Smooth muscle cell (in vitro differentiated cells): ENCODE results near the gene CHI3L2. TPM values are rescaled to one million over a fixed set of nuclear protein-coding genes. Genes with fewer than 3 reads are reported as not detected.

ENCODE experiments used
- DNase-seq: peaks from one replicate; lab custom pipeline; 2025; ENCODE audit not compliant: unreplicated experiment; lab: John Stamatoyannopoulos, UW
- H2AFZ ChIP-seq: fragments of 200-600 bp; sonication (generic); 2 replicates; pipeline ENCODE4 v1.6.0; 2016; ENCODE audit warnings: antibody characterized with exemption, low read depth, mild to moderate bottlenecking
- H3F3A ChIP-seq: fragments of 200-600 bp; sonication (generic); 2 replicates; pipeline ENCODE4 v1.6.0; 2017; ENCODE audit warnings: antibody characterized with exemption, low read depth
- H3K27ac ChIP-seq: fragments of 200-600 bp; sonication (generic); 2 replicates; pipeline ENCODE4 v1.5.1; 2016; ENCODE audit warnings: low read depth, mild to moderate bottlenecking
- H3K27me3 ChIP-seq: fragments of 200-600 bp; sonication (generic); 2 replicates; pipeline ENCODE4 v1.6.1; 2016; ENCODE audit warnings: low read depth, mild to moderate bottlenecking
- H3K36me3 ChIP-seq: fragments of 200-600 bp; sonication (generic); 2 replicates; pipeline ENCODE4 v1.5.1; 2016; ENCODE audit warnings: low read depth
- H3K4me1 ChIP-seq: fragments of 200-600 bp; sonication (generic); 2 replicates; pipeline ENCODE4 v1.5.1; 2016; ENCODE audit warnings: low read depth
- H3K4me2 ChIP-seq: fragments of 200-600 bp; sonication (generic); 2 replicates; pipeline ENCODE4 v1.6.0; 2016; ENCODE audit warnings: mild to moderate bottlenecking
- H3K4me3 ChIP-seq: fragments of 200-600 bp; sonication (generic); 2 replicates; pipeline ENCODE4 v1.5.1; 2016; ENCODE audit warnings: mild to moderate bottlenecking
- H3K79me2 ChIP-seq: fragments of 200-600 bp; sonication (generic); 2 replicates; pipeline ENCODE4 v1.6.0; 2016; ENCODE audit warnings: low read depth, mild to moderate bottlenecking
- H3K9ac ChIP-seq: fragments of 200-600 bp; sonication (generic); 2 replicates; pipeline ENCODE4 v1.6.0; 2016; ENCODE audit warnings: low read depth
- H3K9me3 ChIP-seq: fragments of 200-600 bp; sonication (generic); replicated peaks from 2 replicates; pipeline ENCODE4 v1.5.1; 2016; ENCODE audit warnings: low read depth
- H4K20me1 ChIP-seq: fragments of 200-600 bp; sonication (generic); 2 replicates; pipeline ENCODE4 v1.6.0; 2016; ENCODE audit warnings: low read depth
- WGBS: methylation state at CpG from one replicate; pipeline ENCODE4 v1.1.7; 2016; ENCODE audit warnings: low lambda C conversion rate; 5-methylcytosine and 5-hydroxymethylcytosine counted together
- polyA plus RNA-seq: library from polyadenylated mRNA; unstranded; fragments of >200 nt; fragmentation: Nextera tagmentation; extraction: Ambion mirVana; gene quantifications from 2 replicates; pipeline ENCODE4 v1.2.1, GENCODE V29; 2016
- total RNA-seq: library from RNA; depleted of rRNA; stranded (reverse); fragments of >200 nt; gene quantifications from 2 replicates; pipeline ENCODE4 v1.2.3, GENCODE V29; 2014
- TF ChIP-seq, protein P1 (sequence below): fragments of 200-600 bp; sonication (generic); IDR thresholded peaks from 2 replicates; pipeline ENCODE4 v1.5.1; 2017; ENCODE audit warnings: borderline replicate concordance, mild to moderate bottlenecking, antibody characterized with exemption; ENCODE audit not compliant: insufficient read depth, poor library complexity, severe bottlenecking

The CHI3L2 gene
- total and polyA plus RNA-seq, 2 experiments from 2014 or later, result 0.54 to 2.0 TPM

DNA sequence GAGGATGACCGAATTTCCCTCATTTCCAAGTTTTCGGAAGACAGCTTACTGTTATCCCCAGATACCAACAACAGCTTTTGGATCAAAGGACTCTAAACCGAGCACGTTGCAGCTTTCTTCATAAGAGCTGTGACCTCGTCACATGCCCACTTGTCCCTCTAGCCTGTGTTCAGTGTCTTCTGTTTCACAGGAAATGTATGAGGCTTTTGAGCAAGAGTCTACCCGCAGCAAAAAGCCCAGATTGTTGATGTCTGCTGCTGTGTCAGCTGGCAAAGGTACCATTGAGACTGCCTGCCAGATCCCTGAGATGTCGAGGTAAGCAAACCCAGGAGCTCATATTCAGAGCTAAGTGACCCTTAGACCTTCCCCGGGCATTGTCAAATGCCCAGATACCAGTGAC, 24.1 kb downstream of the CHI3L2 start:
- Histone ChIP-seq H3K9ac (no peak overlapping the region), H3K4me1 (peaks cover 3% of the 10 kb centered on the region), H3F3A (no peaks in the 10 kb centered on the region), H4K20me1 (no peaks in the 10 kb centered on the region), H3K27ac (no peak overlapping the region), H3K79me2 (no peaks in the 10 kb centered on the region), H3K36me3 (no peaks in the 10 kb centered on the region), H2AFZ (no peak overlapping the region), H3K4me2 (no peak overlapping the region), H3K9me3 (no peaks in the 10 kb centered on the region), H3K4me3 (no peak overlapping the region), H3K27me3 (no peaks in the 10 kb centered on the region)
- DNase-seq, result no peak
- 85% methylated on average over 8 of the region's 8 CpGs for WGBS
- TF ChIP-seq, protein P1, sequence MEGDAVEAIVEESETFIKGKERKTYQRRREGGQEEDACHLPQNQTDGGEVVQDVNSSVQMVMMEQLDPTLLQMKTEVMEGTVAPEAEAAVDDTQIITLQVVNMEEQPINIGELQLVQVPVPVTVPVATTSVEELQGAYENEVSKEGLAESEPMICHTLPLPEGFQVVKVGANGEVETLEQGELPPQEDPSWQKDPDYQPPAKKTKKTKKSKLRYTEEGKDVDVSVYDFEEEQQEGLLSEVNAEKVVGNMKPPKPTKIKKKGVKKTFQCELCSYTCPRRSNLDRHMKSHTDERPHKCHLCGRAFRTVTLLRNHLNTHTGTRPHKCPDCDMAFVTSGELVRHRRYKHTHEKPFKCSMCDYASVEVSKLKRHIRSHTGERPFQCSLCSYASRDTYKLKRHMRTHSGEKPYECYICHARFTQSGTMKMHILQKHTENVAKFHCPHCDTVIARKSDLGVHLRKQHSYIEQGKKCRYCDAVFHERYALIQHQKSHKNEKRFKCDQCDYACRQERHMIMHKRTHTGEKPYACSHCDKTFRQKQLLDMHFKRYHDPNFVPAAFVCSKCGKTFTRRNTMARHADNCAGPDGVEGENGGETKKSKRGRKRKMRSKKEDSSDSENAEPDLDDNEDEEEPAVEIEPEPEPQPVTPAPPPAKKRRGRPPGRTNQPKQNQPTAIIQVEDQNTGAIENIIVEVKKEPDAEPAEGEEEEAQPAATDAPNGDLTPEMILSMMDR, result no peak

DNA sequence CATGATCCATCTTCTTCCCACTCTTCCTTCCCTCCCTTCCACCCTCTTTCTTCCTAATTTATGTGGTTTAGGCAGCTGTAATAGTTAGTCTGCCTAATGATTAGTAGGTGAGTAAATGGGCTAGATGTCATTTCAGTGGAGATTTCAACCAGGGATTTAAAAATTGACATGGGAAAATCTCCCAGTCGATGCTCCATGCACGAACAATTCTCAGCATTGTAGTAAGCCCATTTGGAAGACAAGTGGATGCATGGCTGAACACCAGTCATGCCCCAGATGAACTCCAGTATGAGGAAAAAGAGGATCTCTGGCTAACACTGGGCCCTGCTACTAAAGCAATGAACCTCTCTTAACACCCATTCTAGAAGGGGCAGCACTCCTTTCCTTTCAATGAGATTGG, 25.3 kb downstream of the CHI3L2 start:
- 80% methylated on average over 2 of the region's 2 CpGs for WGBS
- Histone ChIP-seq H3K4me3 (no peak overlapping the region), H3K27ac (no peak overlapping the region)

DNA sequence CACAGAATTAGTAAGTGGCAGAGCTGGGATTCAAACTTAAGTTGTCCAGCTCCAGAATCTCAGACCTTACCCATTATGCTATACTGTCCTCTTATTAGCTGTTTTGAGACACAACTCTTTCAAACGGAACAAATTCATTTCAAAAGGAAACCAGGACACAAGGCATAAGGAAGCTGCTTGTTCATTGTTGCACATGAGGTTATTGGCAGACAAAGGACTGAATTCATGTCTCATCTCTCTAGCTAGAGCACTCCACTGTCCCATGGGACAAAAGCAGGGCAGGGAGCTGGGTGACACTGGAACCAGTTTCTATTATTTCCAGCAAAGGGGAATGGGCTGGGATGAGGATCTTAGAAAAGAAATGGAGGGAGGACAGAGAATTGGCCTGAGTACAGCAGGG, 26.4 kb downstream of the CHI3L2 start:
- Histone ChIP-seq H4K20me1 (no peaks in the 10 kb centered on the region), H3K4me1 (peaks cover 3% of the 10 kb centered on the region), H3K27ac (no peak overlapping the region), H3K9ac (no peak overlapping the region), H3F3A (no peaks in the 10 kb centered on the region), H3K4me3 (no peak overlapping the region), H3K79me2 (no peaks in the 10 kb centered on the region), H3K9me3 (no peaks in the 10 kb centered on the region), H2AFZ (no peak overlapping the region), H3K4me2 (no peak overlapping the region), H3K27me3 (no peaks in the 10 kb centered on the region), H3K36me3 (no peaks in the 10 kb centered on the region)
- TF ChIP-seq, protein P1, result no peak
- no peak for DNase-seq
- WGBS, result 79% methylated on average over 1 of the region's 1 CpG

More for the DNA sequence above, 25.3 kb downstream of the CHI3L2 start:
- no peaks in the 10 kb centered on the region for H4K20me1 ChIP-seq
- no peaks in the 10 kb centered on the region for H3F3A ChIP-seq
- TF ChIP-seq, protein P1, result no peak
- no peak for DNase-seq
- no peaks in the 10 kb centered on the region for H3K36me3 ChIP-seq
- H3K4me2 ChIP-seq, result no peak overlapping the region
- H3K9me3 ChIP-seq, result no peaks in the 10 kb centered on the region
- no peaks in the 10 kb centered on the region for H3K27me3 ChIP-seq
- H2AFZ ChIP-seq, result no peak overlapping the region
- H3K79me2 ChIP-seq, result no peaks in the 10 kb centered on the region
- no peak overlapping the region for H3K9ac ChIP-seq
- H3K4me1 ChIP-seq, result peaks cover 3% of the 10 kb centered on the region

DNA sequence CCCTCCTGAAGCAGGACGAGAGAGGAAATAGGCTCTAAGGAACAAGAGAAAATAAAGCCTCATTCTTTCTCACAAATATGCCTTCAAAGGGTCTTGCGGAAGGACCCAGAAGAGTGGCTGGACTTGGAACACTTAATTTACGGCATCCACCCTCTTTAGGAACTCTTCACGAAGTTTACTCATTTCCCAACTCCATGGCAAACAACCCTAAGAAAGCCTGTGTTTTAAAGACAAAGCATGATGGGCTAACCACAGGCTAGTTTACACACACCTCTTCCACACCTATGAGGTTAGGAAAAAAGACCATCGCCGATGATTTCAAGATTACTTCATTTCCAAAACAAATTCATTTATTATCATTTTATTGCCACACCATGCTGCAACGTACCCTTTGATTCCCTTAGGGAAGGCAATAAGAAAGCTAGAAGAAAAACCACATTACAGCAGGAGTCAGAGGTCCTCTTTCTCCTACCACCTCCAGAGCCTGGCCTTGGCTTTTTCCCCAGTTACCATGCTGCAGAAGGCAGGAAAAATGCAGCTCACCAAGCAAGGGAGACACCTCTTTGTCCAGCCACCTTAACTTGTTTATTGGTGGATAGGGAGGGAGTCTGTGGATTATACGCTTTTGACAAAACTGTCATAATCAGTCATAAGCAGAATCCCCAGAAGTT, 29.6 kb downstream of the CHI3L2 start:
- no peak overlapping the region for H3K9ac ChIP-seq
- no peak overlapping the region for H3K4me3 ChIP-seq
- 86% methylated on average over 8 of the region's 8 CpGs for WGBS
- no peaks in the 10 kb centered on the region for H3K27me3 ChIP-seq
- H3F3A ChIP-seq, result no peaks in the 10 kb centered on the region
- no peaks in the 10 kb centered on the region for H3K36me3 ChIP-seq
- no peaks in the 10 kb centered on the region for H3K4me1 ChIP-seq
- H2AFZ ChIP-seq, result no peak overlapping the region
- no peaks in the 10 kb centered on the region for H4K20me1 ChIP-seq
- TF ChIP-seq, protein P1, result no peak
- H3K27ac ChIP-seq, result no peak overlapping the region
- H3K4me2 ChIP-seq, result no peak overlapping the region
- no peaks in the 10 kb centered on the region for H3K79me2 ChIP-seq
- DNase-seq, result no peak
- H3K9me3 ChIP-seq, result no peaks in the 10 kb centered on the region
